ENCODE measurements around the gene CALHM4. TPM values are rescaled to one million over a fixed set of nuclear protein-coding genes. Genes with fewer than 3 reads are reported as not detected.

The CALHM4 gene
- total RNA-seq, 3 donors from 2014 or later (not counting 1 experiment from before 2014, with no cell fraction given) = not detected

- intact Hi-C loops (cut with micrococcal nuclease) = no loop called here
- Histone ChIP-seq H3K27me3 (ENCODE audit: control insufficient read depth, insufficient read depth, low read length) (peaks cover 3% of the 10 kb centered on the region), H3K4me3 (ENCODE audit: low read length) (no peak overlapping the region), H3K9me3 (ENCODE audit: control insufficient read depth, insufficient read depth, low read length) (no peaks in the 10 kb centered on the region), H3K27ac (ENCODE audit: low read length) (no peak overlapping the region), H3K4me1 (ENCODE audit: control insufficient read depth, insufficient read depth, low read length) (no peaks in the 10 kb centered on the region), H3K36me3 (ENCODE audit: control insufficient read depth, insufficient read depth, low read length) (no peaks in the 10 kb centered on the region)
- Mint-ChIP-seq H3K27ac (no peak overlapping the region), H3K36me3 (no peaks in the 10 kb centered on the region), H3K4me3 (no peak overlapping the region), H3K9me3 (no peaks in the 10 kb centered on the region), H3K4me1 (no peaks in the 10 kb centered on the region), H3K27me3 (ENCODE audit: low read depth in 2 of 2) (peaks cover 23 to 55% of the 10 kb centered on the region in 2 donors)
- TF ChIP-seq, protein P1, sequence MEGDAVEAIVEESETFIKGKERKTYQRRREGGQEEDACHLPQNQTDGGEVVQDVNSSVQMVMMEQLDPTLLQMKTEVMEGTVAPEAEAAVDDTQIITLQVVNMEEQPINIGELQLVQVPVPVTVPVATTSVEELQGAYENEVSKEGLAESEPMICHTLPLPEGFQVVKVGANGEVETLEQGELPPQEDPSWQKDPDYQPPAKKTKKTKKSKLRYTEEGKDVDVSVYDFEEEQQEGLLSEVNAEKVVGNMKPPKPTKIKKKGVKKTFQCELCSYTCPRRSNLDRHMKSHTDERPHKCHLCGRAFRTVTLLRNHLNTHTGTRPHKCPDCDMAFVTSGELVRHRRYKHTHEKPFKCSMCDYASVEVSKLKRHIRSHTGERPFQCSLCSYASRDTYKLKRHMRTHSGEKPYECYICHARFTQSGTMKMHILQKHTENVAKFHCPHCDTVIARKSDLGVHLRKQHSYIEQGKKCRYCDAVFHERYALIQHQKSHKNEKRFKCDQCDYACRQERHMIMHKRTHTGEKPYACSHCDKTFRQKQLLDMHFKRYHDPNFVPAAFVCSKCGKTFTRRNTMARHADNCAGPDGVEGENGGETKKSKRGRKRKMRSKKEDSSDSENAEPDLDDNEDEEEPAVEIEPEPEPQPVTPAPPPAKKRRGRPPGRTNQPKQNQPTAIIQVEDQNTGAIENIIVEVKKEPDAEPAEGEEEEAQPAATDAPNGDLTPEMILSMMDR (IDR thresholded peaks at IDR 0.05) = no peak
- ATAC-seq (no peak), DNase-seq (no peak)
- 92% methylated on average over 6 of the region's 6 CpGs for WGBS (ENCODE audit: insufficient coverage)
Measured at GRCh38 chr6:116547358-116547757, 6.2 kb upstream of the CALHM4 start.

DNA sequence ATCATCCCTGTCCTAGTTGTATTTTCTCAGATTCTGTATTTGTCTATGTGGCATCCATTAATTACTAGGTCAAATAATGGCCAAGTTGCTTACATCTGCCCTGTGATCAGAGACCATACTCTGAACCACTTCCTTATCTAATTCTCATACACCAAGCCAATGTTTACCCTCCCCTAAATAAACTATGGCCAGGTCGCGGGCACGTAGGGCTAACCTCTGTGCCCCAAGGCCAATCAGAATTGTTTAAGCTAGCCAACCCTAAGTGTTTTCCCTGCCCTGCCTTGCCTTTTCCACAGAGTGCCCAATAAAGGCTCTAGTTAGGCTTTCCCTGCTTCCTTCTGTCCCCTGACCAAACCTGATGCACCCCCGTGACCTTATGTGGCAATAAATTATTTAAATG lies 2.8 kb upstream of the CALHM4 start:
- no peaks in the 10 kb centered on the region for H3K9me3 ChIP-seq (ENCODE audit: control insufficient read depth, insufficient read depth, low read length)
- WGBS (ENCODE audit: insufficient coverage) = 87% methylated on average over 4 of the region's 4 CpGs
- Mint-ChIP-seq H3K36me3 (no peaks in the 10 kb centered on the region), H3K27ac (no peak overlapping the region), H3K27me3 (ENCODE audit: low read depth in 2 of 2) (peaks cover 17 to 53% of the 10 kb centered on the region in 2 donors), H3K4me1 (no peaks in the 10 kb centered on the region), H3K4me3 (no peak overlapping the region), H3K9me3 (no peaks in the 10 kb centered on the region)
- intact Hi-C loops (cut with micrococcal nuclease) = no loop called here
- H3K4me1 ChIP-seq (ENCODE audit: control insufficient read depth, insufficient read depth, low read length) = no peaks in the 10 kb centered on the region
- no peaks in the 10 kb centered on the region for H3K36me3 ChIP-seq (ENCODE audit: control insufficient read depth, insufficient read depth, low read length)
- no peak overlapping the region for H3K4me3 ChIP-seq (ENCODE audit: low read length)
- ATAC-seq = peak in 1 of 3 donors; percentile 10
- H3K27me3 ChIP-seq (ENCODE audit: control insufficient read depth, insufficient read depth, low read length) = no peaks in the 10 kb centered on the region
- DNase-seq = no peak
- TF ChIP-seq, protein P1 (IDR thresholded peaks at IDR 0.05) = no peak
- no peak overlapping the region for H3K27ac ChIP-seq (ENCODE audit: low read length)

DNA sequence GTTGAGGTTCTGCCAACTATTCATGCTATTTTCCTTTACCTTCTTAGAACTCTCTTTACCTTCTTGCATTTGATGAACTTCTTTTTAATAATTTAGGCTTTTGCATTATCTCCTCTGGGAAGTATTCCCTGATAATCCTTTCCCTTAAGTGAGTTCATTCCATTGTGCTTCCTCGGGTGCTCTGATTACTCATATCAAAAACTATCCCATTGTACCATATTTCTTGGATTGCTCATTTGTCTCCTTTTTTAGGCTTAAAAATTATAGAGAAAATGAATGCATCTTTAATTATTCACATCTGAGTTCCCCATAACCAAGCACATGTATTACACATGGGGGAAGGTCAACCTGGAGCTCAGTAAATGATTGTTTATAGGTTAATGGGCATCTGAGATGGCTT lies 2.5 kb downstream of the CALHM4 start:
- H3K4me1 Mint-ChIP-seq = no peaks in the 10 kb centered on the region
- H3K9me3 ChIP-seq (ENCODE audit: control insufficient read depth, insufficient read depth, low read length) = no peaks in the 10 kb centered on the region
- H3K36me3 Mint-ChIP-seq = no peaks in the 10 kb centered on the region
- H3K4me3 Mint-ChIP-seq = no peak overlapping the region
- no peak overlapping the region for H3K27ac ChIP-seq (ENCODE audit: low read length)
- H3K27me3 ChIP-seq (ENCODE audit: control insufficient read depth, insufficient read depth, low read length) = no peaks in the 10 kb centered on the region
- TF ChIP-seq, protein P1 (IDR thresholded peaks at IDR 0.05) = no peak
- peaks cover 14 to 26% of the 10 kb centered on the region in 2 donors for H3K27me3 Mint-ChIP-seq (ENCODE audit: low read depth in 2 of 2)
- DNase-seq = no peak
- no peaks in the 10 kb centered on the region for H3K9me3 Mint-ChIP-seq
- H3K36me3 ChIP-seq (ENCODE audit: control insufficient read depth, insufficient read depth, low read length) = no peaks in the 10 kb centered on the region
- H3K27ac Mint-ChIP-seq = no peak overlapping the region
- WGBS (ENCODE audit: insufficient coverage) = 92% methylated on average over 1 of the region's 1 CpG
- intact Hi-C loops (cut with micrococcal nuclease) = no loop called here
- no peaks in the 10 kb centered on the region for H3K4me1 ChIP-seq (ENCODE audit: control insufficient read depth, insufficient read depth, low read length)
- H3K4me3 ChIP-seq (ENCODE audit: low read length) = no peak overlapping the region
- ATAC-seq = no peak

DNA sequence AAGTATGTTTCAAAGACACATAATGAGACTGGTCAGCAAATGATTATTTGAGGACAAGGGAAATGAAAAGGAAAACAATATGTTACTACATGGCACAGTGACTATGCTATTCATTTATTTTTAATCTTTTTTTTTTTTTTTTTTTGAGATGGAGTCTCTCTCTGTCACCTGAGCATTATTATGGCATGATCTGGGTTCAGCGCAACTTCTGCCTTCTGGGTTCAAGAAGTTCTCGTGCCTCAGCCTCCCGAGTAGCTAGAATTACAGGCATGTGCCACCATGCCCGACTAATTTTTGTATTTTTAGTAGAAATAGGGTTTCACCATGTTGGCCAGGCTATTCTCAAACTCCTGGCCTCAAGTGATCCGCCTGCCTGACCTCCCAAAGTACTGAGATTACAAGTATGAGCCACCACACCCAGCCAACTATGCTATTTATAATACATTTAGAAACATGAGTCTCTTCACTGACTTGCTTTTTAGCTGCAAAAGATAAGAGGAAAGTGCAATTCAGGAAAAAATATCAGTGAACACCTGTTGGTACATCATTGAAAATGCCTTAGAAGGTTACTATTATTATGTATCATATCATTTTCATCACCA lies 3.4 kb downstream of the CALHM4 start:
- Histone ChIP-seq H3K36me3 (ENCODE audit: control insufficient read depth, insufficient read depth, low read length) (no peaks in the 10 kb centered on the region), H3K27ac (ENCODE audit: low read length) (no peak overlapping the region), H3K27me3 (ENCODE audit: control insufficient read depth, insufficient read depth, low read length) (no peaks in the 10 kb centered on the region), H3K4me1 (ENCODE audit: control insufficient read depth, insufficient read depth, low read length) (no peaks in the 10 kb centered on the region), H3K9me3 (ENCODE audit: control insufficient read depth, insufficient read depth, low read length) (no peaks in the 10 kb centered on the region), H3K4me3 (ENCODE audit: low read length) (no peak overlapping the region)
- ATAC-seq (no peak), DNase-seq (no peak)
- Mint-ChIP-seq H3K4me3 (no peak overlapping the region), H3K27ac (no peak overlapping the region), H3K4me1 (no peaks in the 10 kb centered on the region), H3K9me3 (no peaks in the 10 kb centered on the region), H3K27me3 (ENCODE audit: low read depth in 2 of 2) (peaks cover 13 to 19% of the 10 kb centered on the region in 2 donors), H3K36me3 (no peaks in the 10 kb centered on the region)
- intact Hi-C loops (cut with micrococcal nuclease) = no loop called here
- TF ChIP-seq, protein P1 (IDR thresholded peaks at IDR 0.05) = no peak
- 90% methylated on average over 3 of the region's 5 CpGs for WGBS (ENCODE audit: insufficient coverage)

All from natural killer cell (primary cell).